Stimulated activated CD4-positive, alpha-beta T cell treated with anti-CD3 and anti-CD28 coated beads, TNF-alpha, amount 100 ng/mL, for 1 hour (primary cell): Measurements from ENCODE around the gene COL13A1.

Experiments used
- DNase-seq, 3 donors: peaks; one replicate each; pipeline ENCODE4 v3.0.0-alpha.2; 2020; ENCODE audit warnings: low read depth in 3 of 3, low spot score in 1 of 3

The COL13A1 gene

GRCh38 chr10:69904533-69904932 lies 102.8 kb downstream of the COL13A1 start:
- no peak for DNase-seq

GRCh38 chr10:69906425-69906824 lies 104.7 kb downstream of the COL13A1 start:
- DNase-seq, result no peak

DNA sequence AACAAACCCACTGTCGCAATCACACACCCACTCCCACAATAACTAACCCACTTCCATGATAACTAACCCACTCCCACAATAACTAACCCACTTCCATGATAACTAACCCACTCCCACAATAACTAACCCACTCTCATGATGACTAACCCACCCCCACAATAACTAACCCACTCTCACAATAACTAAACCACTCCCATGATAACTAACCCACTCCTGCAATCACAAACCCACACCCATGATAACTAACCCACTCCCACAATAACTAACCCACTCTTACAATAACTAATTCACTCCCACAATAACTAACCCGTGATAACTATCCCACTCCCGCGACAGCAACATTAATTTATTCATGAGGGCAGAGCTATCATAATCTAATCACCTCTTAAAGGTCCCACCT lies 105.8 kb downstream of the COL13A1 start:
- DNase-seq, result no peak

DNA sequence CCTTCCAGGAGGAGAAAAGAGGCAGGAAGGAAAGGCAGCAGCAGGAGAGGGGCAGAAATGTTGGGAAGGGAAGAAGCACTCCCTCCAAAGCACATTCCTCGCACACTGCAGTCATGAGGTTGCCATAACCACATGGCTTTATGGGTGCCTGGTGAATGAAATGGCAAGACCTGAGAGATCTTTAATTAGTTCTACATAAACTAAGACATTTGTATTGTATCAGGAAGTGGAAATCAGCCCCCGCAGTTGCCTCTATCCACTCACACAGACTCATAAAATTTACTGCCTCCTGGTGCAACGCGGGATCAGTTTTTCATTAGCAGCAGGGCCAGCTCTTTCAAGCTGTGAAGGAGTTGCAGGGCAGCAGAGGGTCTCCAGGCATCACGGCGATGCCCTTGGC lies 106.4 kb downstream of the COL13A1 start:
- DNase-seq, result no peak

DNA sequence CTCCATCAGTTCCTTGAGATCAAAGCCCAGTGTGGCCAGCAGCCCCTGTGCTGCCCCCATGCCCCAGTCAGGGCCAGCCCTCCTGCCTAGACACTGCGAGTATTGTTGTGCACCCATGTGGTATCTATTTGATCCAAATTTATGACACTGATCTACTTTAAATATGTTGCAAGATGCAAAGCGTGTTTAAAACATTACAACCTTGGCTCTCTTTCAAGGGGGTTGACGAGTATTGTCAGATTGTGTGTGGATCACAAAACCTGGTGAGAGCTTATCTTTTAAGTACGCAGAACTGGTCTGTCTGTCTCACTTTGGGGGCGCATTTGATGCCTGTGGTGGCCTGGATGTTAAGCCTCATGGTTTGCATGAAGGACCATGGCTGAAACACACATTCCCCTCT lies 108.9 kb downstream of the COL13A1 start:
- no peak for DNase-seq

DNA sequence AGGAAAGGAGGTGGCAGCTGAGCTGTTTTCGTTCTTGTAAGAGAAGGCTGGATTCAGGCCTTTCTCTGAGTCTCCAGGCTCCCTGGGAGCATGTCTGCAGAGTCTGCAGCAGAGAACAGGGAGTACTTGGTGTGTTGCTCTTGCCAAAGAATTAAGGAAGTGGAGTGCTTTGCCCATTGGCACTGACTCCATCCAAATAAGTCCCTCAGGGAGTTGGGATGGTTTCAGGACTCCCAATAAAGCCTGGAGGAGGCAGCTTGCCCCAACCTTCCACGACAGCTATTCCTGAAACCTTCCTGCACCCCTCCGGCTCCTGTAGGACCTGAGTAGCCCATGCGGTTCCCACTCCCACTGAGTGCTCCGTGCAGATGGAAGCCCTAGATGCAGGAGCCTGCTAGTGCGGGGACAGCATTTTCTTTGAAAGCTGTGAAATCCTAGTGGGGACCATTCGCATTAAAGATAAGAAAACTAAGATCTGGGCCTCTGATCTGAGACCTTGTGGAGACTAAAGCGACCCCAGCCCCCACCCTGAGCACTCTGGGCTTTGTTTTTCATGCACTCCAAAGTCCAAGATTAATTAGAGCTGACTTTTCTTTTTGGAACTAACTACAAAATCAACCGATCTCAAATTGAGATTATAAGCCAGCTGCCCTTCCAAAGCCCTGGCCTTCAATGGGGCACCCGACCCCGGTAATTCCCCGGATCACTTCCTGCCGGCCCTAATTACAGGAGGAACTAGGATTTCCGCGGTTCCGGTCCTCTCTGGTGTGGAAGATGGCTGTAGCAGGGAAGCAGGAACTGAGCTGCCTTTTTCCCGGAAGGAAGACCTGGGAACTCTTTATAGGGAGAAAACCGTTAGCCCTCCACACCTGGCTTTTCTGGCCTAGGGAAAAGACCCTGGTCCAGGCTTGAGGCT lies 110.2 kb downstream of the COL13A1 start:
- DNase-seq, result no peak

- DNase-seq, result no peak
These were observed 110.9 kb downstream of the COL13A1 start for GRCh38 chr10:69912589-69912988.

- DNase-seq, result no peak
These were observed 112.1 kb downstream of the COL13A1 start for GRCh38 chr10:69913606-69914382.

DNA sequence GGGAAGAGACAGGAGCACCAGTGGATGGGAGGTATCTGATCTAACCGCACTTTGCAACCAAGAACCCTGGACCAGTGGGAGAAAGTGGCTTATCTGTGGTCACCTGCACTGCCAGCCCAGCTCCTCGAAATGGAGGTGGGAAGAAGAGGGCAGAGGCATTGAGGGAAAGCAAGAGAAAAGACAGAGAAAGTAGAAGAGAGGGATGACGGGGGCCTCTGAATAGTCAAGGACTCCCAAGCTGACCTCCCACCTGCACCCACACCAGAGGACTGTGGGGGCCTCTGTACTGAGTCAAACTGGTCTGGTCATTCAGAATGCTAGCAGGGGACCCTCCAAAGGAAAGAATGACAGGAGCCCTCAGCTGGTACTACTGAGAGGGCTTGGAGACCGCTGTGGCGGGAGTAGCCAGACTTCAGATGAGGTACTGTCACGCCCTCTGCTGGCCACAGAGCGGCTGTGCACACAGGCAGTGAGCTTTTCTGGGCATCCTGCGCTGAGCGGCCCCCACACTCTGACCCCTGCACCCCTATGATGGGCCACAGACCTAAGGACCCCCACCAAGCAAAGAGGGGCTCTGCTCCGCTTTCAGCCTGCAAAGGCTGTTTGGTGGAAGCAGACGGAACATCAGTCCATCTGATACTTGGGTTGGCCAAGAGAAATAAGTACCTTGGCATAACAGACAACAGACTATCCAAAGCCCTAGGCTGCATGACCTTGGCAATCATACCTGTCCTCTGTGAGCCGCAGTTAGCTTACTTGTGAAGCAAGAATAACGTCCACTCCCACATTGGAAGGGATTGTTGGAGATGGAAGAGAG lies 112.9 kb downstream of the COL13A1 start:
- DNase-seq, result peak in 2 of 3 donors; percentile 6 to 29

DNA sequence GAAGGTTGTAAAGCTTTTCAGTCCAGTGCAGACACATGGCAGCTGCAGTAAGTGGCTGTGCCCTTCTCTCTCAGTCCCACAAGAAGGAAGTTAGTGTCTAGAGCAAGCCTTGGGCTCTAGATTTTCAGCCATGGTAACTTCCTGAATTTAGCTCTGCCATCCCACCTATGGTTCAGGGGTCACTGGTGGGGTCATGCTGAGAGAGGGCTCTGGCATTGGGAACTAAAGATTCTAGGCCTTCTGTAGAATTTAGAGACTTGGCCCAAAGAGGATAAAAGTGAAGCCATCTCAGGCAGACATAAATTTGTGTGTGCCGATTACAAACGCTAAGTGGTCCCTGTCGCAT lies 113.5 kb downstream of the COL13A1 start:
- no peak for DNase-seq

DNA sequence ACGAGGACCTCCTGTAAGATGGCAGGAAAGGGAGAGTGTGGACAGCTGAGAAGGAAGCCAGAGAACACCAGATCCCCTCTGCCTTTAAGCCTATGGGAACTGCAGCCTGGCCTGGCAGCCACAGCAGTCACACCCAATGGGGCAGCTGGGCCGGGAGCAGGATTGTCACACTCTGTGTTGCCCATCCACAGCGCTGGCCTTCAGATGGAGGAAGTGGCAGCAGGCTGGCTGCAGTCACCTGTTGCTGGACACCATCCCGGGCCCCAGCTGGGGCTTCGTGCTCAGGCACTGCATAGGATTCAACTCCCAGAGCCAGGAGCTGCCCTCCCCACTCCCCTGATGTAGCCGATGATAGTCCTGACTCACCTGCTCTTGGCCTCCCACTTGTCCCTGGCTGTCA lies 114.4 kb downstream of the COL13A1 start:
- DNase-seq, result no peak

GRCh38 chr10:69918036-69918435 lies 116.3 kb downstream of the COL13A1 start:
- DNase-seq, result no peak

DNA sequence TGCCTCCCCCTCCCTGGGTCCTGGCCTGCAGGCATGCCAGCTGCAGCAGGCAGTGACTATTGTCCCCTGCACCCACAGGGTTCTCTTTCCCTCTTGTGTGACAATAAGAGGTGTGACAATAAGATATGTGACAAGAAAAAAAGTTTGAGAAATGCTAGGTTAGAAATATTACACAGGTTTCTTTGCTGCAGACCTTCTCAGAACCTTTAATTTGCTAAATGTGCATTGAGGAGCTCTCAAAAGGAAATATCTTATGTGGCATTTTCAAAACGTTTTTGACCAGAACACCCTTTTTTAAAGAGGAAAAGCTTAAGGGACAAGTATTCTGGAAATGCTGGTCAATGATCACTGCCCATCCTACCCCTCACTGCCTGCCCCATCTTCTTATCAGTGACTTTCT lies 117.5 kb downstream of the COL13A1 start:
- DNase-seq, result no peak

GRCh38 chr10:69925111-69925510 lies 123.4 kb downstream of the COL13A1 start:
- DNase-seq, result no peak

- no peak for DNase-seq
These were observed 126.6 kb downstream of the COL13A1 start for GRCh38 chr10:69928339-69928738.

DNA sequence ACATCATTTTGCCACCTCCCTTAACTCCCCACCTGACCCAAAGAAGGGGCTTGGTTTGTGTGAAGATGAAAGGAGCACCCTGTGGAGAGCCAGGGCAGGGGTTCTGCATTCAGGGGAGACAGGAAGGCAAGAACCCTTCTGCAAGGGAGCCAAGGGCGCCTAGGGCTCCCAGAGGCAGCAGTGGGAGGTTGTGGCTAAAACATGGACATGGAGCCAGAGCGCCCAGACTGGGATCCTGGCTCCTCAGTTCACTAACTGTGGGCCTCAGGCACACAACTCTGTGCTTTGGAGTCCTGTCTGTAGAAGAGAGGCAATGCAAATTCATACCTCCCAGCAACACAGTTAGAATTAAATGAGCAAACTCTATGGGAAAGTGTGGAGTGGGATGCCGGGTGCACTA lies 127.9 kb downstream of the COL13A1 start:
- no peak for DNase-seq

DNA sequence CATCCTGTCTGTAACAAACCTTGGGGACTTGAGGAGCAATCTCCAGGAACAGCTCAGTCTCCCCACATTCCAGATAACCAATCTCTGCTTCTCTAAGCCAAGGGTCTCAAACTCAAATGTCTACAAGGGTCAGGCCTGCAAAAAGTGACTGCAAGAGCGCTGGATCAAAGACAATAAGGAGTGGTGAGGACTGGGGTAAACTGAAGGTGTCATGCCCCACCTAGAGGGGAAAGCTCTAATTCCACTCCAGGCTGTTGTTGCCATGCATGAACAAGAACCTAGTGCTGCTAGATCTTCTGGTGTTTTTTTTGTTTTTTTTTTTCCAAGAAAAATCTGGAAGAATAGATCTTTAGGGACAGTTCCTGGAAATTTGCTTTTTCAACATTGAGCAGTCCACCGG lies 133.1 kb downstream of the COL13A1 start:
- DNase-seq, result no peak

DNA sequence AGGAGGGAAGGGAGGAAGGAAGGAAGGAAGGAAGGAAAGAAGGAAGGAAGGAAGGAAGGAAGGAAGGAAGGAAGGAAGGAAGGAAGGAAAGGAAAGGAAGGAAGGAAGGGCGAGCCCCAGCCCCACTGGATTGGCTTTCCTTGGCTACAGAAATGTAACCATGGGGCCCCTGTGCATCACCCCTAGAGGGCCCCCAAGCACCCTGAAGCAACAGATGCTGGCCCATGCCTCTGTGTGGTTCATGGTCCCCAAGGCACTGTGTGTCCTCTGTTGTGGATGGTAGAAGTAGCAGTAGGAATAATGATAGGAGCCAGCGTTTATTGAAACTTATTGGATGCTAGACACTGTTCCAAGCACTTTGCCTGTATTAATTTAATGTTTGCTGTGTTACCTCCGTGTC lies 134.4 kb downstream of the COL13A1 start:
- no peak for DNase-seq

- no peak for DNase-seq
These were observed 136.9 kb downstream of the COL13A1 start for GRCh38 chr10:69938541-69938991.

- DNase-seq, result no peak
These were observed 137.4 kb downstream of the COL13A1 start for GRCh38 chr10:69939061-69939460.

DNA sequence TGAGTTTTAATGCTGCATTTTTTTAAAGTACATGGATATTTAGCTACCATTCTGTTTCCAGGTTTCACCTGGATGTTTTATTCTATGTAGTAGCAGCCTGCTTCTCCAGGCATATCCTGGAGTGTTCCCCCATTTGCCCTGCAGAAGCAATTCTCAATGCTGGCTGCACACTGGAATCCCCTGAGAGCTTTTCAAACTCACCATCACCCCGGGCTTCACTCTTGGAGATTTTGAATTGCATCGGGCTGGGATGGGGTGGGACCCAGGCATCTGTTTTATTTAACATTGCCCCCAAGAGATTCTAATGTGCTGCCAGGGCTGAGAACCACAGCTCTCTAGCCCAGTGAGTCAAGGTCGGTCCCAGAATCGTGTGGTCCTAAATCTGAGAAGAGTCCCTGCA lies 137.8 kb downstream of the COL13A1 start:
- DNase-seq, result no peak
